Eye (tissue), 1 donor: Measurements from ENCODE around the gene ADAMTS12.
"Not testable (repeated sequence)": the region's sequence is repeated elsewhere in the genome, so short reads cannot be mapped to it uniquely, and the experiment has no call there.

ENCODE experiments used
- DNase-seq: peaks from one replicate; pipeline ENCODE4 v3.0.0-alpha.2; 2015

The ADAMTS12 gene

GRCh38 chr5:33576726-33577590 is 314.8 kb downstream of the ADAMTS12 start:
- DNase-seq = no peak

- no peak for DNase-seq
Observed at GRCh38 chr5:33565324-33565723, 326.5 kb downstream of the ADAMTS12 start.

- no peak for DNase-seq
Observed at GRCh38 chr5:33563983-33564908, 327.5 kb downstream of the ADAMTS12 start.

DNA sequence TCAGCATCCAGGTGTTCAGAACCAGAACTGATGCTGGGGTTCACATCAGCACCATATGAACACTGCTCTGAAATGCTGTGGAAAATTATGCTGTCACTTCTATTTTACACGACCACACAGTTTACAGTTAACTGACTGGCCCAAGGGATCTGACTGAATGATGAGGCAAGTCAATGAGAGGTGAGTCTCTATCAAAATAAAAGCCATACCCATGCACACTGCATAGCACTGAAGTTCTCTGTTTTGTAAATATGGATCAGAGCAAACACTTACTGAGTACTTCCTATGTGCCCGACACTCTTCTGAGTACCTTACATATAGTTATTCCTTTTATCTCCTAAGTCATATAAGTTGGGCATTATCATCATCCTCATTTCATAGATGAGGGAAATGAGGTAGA is 328.3 kb downstream of the ADAMTS12 start:
- DNase-seq = no peak

DNA sequence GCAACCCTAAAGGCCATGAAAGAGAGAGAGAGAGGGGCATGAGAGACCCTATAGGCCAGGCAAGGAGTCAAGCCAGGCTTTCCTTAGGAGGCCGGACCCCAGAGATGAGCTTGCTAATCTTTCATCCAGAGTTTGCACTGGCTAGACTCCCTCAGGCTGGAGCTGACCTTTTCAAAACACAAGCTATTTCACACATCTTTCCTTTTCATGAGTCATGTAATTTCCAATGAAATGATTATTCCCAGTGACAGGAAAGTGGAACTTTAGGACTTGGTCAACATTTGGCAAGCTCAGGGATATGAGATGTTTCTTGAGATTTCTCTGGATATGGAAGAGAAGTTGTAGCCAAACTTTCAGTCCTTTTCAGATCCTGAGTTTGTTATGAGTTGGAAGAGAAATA is 333.3 kb downstream of the ADAMTS12 start:
- DNase-seq = no peak

- no peak for DNase-seq
Observed at GRCh38 chr5:33557605-33558004, 334.2 kb downstream of the ADAMTS12 start.

DNA sequence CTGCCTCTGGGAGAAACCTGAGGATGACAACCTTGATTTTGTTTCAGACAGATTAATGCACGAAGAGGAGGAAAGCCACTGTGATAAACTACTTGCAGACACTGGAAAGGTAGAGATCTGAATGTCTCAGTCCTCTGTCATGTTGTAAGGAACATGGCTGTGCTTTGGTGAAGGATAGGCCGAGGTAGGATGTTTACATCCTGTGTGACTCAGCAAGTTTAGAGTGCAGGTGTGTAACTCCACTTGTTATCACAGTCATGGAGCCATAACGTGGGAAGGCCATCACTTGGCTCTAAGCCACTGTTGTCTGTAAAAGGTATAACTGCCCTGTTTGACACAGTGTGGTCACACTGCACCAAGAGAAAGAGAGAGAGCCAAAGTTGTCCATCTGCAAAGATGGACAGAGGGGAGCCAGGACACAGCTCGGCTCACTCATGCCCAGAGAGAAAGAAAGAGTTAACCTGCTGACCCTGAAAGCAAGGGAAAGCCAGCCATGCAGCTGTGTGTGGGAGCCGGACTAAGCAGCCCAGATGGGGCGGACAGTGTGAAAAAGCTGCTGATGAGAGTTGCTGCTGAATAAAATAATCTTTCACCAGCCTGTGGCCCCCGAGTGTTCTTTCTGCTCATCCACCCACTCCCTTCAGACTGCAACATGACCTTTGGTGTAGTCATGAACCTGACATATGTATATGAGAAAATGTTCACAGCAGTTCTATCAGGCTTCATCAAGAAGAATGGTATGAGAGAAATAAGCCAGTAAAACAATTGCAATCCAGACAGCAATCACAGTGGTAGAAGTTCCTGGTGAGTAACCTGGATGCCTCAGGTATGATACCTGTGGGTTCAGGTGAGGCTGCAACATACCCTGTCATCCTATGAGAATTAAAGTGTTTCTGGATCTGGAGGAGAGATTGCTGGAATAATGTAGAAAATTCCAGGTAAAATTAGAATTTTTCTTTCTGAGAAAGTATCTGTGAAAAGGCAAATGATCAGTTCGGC is 335.2 kb downstream of the ADAMTS12 start:
- peak; percentile 16 for DNase-seq

GRCh38 chr5:33549982-33550567 is 341.7 kb downstream of the ADAMTS12 start:
- DNase-seq = no peak

- not testable (repeated sequence) for DNase-seq
Observed at GRCh38 chr5:33539790-33540189, 352.0 kb downstream of the ADAMTS12 start.

GRCh38 chr5:33539212-33539611 is 352.6 kb downstream of the ADAMTS12 start:
- DNase-seq = no peak

DNA sequence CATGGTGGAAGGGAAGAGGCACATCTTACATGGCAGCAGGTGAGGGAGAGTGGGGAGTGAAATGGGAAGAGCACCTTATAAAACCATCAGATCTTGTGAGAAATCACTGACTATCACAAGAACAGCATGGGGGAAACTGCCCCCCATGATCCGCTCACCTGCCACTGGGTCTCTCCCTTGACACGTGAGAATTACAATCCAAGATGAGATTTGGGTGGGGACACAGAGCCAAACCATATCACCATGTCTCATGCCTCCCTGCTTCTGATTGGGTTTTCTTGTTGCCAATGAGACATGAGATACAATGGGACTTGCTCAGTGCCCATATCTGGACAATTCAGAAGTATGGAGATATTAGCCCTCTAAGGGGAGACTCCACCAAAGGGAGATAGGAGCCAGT is 353.6 kb downstream of the ADAMTS12 start:
- no peak for DNase-seq

DNA sequence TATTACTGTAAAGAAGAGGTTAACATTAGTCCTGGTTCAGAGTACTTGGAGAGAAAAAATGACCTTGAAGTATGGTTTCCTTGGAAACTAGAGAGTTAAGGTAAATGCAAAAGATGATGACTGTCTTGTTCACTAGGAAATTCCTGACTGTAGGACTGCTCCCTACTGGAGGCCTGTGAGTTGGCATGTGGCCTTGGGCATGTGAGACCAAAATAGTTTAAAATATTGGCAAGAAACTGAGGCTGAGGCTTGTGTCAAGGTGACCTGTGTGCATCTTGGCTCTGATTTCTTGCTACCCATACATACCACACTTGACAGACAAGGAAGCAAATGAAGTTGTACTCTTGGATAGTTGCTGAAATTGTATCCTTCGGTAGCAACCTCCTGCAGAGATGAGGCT is 354.6 kb downstream of the ADAMTS12 start:
- no peak for DNase-seq

- DNase-seq = no peak
Observed at GRCh38 chr5:33536802-33537201, 355.0 kb downstream of the ADAMTS12 start.

DNA sequence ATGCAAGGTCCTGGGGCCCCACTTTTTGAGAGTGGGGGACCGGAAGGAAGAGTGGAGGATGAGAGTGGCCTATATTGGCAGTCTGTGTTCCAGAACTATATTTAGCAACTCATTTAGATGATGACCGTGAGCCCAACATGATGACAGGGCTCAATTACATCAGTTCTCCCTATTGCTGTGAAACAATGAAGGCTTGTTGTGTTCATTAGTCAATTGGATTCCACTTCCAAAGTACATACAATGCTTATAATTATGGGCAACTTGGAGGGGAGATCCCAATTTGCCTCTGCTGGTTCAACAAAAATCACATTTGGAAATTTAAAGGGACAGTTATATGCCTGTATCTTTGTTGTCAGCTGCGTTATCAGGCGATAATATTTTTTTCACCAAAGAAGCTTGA is 360.0 kb downstream of the ADAMTS12 start:
- DNase-seq = no peak

- no peak for DNase-seq
Observed at GRCh38 chr5:33531037-33531298, 360.8 kb downstream of the ADAMTS12 start.

DNA sequence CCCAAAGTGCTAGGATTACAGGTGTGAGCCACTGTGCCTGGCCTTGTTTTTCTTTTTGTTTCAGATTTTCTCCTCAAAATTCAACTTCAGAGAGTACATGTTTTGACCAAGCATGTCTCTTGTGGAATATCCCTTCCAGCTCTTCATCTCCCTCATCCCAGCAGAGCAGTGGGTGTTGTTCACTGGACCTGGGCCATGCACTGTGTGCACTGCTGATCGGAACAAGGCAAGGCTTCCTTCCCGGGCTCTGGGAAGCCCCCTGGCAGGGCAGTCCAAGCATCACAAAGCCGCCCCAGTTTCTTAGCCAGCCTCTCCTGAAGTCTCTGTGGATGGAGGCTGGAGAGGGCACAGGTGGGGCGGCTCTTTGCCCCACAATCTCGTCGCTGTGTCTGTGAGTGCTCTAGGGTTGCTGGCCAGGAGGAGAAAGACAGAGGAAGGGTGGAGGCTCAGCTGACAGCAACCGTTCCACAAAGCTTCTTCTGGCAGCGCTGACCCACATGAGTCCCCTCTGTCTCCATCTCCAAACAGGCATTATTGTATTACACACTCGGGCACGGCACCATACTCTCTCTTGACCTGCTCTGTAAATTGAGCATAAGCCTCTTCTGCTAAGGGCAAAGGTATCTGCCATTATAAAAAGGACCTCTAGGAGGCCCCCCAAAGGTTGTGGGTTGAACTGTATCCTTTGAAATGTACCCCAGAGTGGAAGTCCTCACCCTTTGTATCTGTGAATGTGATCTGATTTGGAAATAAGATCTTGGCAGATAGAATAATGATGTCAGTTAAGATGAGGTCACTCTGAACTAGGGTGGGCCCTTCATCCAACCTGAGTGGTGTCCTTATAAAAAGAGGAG is 361.4 kb downstream of the ADAMTS12 start:
- DNase-seq = no peak

DNA sequence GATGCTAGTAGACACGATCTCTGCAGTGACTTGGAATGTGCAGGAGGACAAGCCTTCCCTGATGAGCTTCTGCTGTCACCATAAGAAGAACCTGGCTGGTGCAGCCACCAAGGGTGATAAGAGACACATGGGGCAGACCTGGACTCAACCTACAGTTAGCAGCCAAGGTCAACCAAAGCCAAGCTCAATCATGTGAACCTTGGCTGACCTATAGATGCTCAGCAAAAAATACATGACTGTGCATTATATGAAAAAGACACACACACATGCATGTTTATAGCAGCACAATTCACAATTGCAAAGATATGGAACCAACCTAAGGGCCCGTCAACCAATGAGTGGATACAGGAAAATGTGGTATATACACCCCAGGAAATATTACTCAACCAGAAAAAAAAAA is 364.1 kb downstream of the ADAMTS12 start:
- DNase-seq = no peak

DNA sequence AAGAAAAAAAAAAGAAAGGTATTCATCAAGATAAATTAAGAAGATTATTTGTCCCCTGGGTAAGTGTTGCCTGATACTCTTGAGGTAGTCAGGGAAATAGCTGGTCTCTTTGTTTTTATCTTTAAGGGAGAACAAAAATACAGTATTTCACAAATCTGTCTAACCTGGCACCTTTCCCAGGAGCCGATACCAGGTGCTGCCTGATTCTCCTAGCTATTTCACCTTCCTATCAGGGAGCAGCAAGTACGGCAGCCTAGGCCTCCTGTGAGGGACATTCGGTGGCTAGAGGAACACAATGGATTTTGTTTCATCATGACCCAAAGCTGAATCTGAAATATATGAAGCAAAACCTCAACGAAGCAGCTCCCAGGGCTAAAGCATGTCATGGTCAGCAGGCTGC is 365.0 kb downstream of the ADAMTS12 start:
- no peak for DNase-seq

GRCh38 chr5:33524476-33524875 is 367.3 kb downstream of the ADAMTS12 start:
- no peak for DNase-seq

GRCh38 chr5:33523208-33523771 is 368.5 kb downstream of the ADAMTS12 start:
- no peak for DNase-seq

- DNase-seq = no peak
Observed at GRCh38 chr5:33516421-33516820, 375.4 kb downstream of the ADAMTS12 start.
